Panc1 (cell line): ENCODE results near the gene PLCH1.

ENCODE experiments used
- POLR2AphosphoS5 ChIP-seq: IDR thresholded peaks from 2 replicates; pipeline ENCODE4 v1.6.1; 2012; ENCODE audit warnings: mild to moderate bottlenecking, low read depth, low read length, moderate library complexity
- TCF7L2 ChIP-seq: IDR thresholded peaks from 2 replicates; pipeline ENCODE4 v1.6.1; 2011; ENCODE audit warnings: mild to moderate bottlenecking, low read depth, low read length, inconsistent platforms
- TF ChIP-seq, protein P1 (sequence below): fragments of 450-650 bp; IDR thresholded peaks from 2 replicates; pipeline ENCODE4 v1.5.1; 2017; ENCODE audit warnings: mild to moderate bottlenecking

DNA sequence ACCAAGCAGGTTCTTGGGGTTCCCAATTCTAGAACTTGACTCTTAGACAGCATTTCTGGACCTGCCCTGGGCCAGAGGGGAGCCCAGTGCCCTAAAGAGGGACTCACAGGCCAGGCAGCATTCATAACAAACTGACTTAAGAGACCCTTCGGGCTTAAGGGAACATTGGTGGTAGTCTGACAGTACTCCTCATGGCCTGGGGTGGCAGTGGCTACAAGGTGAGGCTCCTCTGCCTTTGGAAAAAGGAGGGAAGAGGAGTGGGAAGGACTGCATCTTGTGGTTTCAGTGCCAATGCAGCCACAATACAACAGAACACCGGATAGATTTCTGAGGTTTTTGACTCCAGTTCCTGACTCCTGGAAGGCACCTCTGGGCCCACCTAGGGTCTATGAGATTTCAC is 279.2 kb downstream of the PLCH1 start:
- TF ChIP-seq, protein P1, sequence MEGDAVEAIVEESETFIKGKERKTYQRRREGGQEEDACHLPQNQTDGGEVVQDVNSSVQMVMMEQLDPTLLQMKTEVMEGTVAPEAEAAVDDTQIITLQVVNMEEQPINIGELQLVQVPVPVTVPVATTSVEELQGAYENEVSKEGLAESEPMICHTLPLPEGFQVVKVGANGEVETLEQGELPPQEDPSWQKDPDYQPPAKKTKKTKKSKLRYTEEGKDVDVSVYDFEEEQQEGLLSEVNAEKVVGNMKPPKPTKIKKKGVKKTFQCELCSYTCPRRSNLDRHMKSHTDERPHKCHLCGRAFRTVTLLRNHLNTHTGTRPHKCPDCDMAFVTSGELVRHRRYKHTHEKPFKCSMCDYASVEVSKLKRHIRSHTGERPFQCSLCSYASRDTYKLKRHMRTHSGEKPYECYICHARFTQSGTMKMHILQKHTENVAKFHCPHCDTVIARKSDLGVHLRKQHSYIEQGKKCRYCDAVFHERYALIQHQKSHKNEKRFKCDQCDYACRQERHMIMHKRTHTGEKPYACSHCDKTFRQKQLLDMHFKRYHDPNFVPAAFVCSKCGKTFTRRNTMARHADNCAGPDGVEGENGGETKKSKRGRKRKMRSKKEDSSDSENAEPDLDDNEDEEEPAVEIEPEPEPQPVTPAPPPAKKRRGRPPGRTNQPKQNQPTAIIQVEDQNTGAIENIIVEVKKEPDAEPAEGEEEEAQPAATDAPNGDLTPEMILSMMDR: no peak
- TF ChIP-seq POLR2AphosphoS5 (no peak), TCF7L2 (no peak)
